ENCODE measurements around the gene HEXD. TPM values are rescaled to one million over a fixed set of nuclear protein-coding genes. Genes with fewer than 3 reads are reported as not detected.
A peak's percentile ranks its signal among the peaks of the same experiment; 100 is the strongest.
"Not testable (repeated sequence)": the region's sequence is repeated elsewhere in the genome, so short reads cannot be mapped to it uniquely, and the experiment has no call there.

The HEXD gene
- total and polyA plus RNA-seq, 10 of the 15 experiments (the other 5 are each of a cell fraction or from before 2014, with no cell fraction given) = 1.6 to 24.2 (median 7.0) TPM

DNA sequence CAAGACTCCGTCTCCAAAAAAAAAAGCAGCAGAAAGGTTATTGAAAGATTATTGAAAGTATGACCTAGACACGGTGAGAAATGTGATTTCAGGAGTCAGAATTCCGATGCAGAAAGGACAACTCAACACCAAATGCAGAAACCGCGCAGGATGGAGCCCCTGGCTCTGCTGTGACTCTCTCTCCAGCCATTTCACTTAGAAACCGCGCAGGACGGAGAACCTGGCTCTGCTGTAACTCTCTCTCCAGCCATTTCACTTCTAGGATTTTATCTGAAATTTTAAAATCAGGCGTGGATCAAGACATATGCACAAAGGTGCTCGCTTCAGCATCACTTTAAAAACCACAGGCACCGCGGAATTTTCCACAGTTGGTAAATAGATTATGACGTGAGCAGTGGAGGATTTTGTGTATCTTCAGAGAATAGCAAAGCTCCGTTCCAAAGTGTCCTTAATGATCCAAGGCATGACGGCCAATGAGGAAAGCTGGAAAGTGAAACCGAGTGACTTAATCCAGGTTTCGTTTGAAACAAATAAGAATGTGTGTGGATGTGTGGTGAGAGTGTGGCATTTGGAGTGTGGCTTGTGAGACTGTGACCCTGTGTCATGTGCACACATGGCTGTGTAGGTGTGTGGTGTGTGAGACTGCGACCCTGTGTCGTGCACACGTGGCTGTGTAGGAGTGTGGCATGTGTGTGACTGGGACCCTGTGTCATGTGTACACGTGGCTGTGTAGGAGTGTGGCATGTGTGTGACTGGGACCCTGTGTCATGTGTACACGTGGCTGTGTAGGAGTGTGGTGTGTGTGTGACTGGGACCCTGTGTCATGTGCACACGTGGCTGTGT lies 37.1 kb upstream of the HEXD start (continued):
- TF ChIP-seq CBFB (IDR thresholded peaks at IDR 0.05; ENCODE audit: low read depth) (no peak), SMAD5 (IDR thresholded peaks at IDR 0.05; ENCODE audit: low read depth) (no peak), SUPT20H (IDR thresholded peaks at IDR 0.05; ENCODE audit: borderline replicate concordance, control insufficient read depth, low read depth, low read length) (no peak)
- TF ChIP-seq, protein P1, sequence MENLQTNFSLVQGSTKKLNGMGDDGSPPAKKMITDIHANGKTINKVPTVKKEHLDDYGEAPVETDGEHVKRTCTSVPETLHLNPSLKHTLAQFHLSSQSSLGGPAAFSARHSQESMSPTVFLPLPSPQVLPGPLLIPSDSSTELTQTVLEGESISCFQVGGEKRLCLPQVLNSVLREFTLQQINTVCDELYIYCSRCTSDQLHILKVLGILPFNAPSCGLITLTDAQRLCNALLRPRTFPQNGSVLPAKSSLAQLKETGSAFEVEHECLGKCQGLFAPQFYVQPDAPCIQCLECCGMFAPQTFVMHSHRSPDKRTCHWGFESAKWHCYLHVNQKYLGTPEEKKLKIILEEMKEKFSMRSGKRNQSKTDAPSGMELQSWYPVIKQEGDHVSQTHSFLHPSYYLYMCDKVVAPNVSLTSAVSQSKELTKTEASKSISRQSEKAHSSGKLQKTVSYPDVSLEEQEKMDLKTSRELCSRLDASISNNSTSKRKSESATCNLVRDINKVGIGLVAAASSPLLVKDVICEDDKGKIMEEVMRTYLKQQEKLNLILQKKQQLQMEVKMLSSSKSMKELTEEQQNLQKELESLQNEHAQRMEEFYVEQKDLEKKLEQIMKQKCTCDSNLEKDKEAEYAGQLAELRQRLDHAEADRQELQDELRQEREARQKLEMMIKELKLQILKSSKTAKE (IDR thresholded peaks at IDR 0.05; ENCODE audit: low read depth, poor library complexity, severe bottlenecking) = no peak

- CTCF ChIA-PET; SMC1A ChIA-PET (ENCODE audit: uncharacterized antibody, unreplicated experiment); H3K4me3 ChIP-seq; H3K79me2 ChIP-seq (ENCODE audit: control insufficient read depth, insufficient read depth, low read length); intact Hi-C loops (cut with micrococcal nuclease; ENCODE audit: unreplicated experiment); H3K27me3 ChIP-seq (replicated peaks in 1 of 2; ENCODE audit: control insufficient read depth in 2 of 2, insufficient read depth in 2 of 2, low read length in 1 of 2); H3K9ac ChIP-seq (ENCODE audit: control insufficient read depth, insufficient read depth, low read length); H2AFZ ChIP-seq (ENCODE audit: control insufficient read depth, low read depth, low read length); RAD21 ChIA-PET (ENCODE audit: unreplicated experiment); BruUV-seq (replicated peaks); H4K20me1 ChIP-seq (ENCODE audit: control insufficient read depth, insufficient read depth); H3K27ac ChIP-seq (ENCODE audit: control insufficient read depth, insufficient read depth); H3K9me3 ChIP-seq (replicated peaks; ENCODE audit: control insufficient read depth, insufficient read depth, low read length); FAIRE-seq; DNase-seq (ENCODE audit: low read depth, low spot score); H3K4me2 ChIP-seq (ENCODE audit: control insufficient read depth, insufficient read depth); H3K4me1 ChIP-seq (ENCODE audit: control insufficient read depth, insufficient read depth, low read length); H3K36me3 ChIP-seq (ENCODE audit: control insufficient read depth in 2 of 2, insufficient read depth in 2 of 2, low read length in 1 of 2); POLR2A ChIA-PET; ATAC-seq; in situ Hi-C loops (cut with MboI): not testable (repeated sequence)
- WGBS (ENCODE audit: insufficient coverage, insufficient replicate concordance, low lambda C conversion rate, missing lambda C conversion rate) = 59% methylated on average over 10 of the region's 10 CpGs
- peak in 1 of 2 experiments; percentile 54; a peak in 1 of 4 replicates for TF ChIP-seq BHLHE40 (IDR thresholded peaks at IDR 0.05; ENCODE audit: borderline replicate concordance in 1 of 2, low read depth in 2 of 2, low read length in 1 of 2)
These were observed 36.5 kb upstream of the HEXD start for GRCh38 chr17:82381703-82382009.

DNA sequence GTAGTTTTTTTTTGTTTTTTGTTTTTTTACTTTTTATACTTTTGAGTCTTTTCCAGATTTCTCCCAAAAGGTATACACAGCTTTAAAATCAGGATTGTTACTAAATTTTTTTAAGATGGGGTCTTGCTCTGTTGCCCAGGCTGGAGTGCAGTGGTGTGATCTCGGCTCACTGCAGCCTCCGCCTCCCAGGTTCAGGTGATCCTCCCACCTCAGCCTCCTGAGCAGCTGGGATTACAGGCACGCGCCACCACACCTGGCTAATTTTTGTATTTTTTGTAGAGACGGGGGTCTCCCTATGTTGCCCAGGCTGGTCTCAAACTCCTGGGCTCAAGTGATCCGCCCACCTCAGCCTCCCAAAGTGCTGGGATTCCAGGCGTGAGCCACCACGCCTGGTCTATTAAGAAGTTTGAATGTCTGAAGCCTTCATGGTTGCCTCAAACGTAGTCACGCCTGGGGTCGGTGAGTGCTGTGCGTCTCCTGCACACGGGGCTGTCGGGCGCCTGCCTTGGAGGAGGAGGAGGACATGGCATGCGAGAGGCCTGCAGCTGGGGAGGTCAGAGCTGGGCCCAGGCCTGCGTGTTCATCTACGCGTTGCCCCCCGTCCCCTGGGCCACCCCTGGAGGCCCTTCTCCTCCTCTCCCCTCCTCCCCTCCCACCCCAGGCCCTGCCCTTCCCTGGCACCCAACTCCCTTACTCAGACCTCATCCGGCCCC lies 35.8 kb upstream of the HEXD start:
- H4K20me1 ChIP-seq (ENCODE audit: control insufficient read depth, insufficient read depth); H3K4me2 ChIP-seq (ENCODE audit: control insufficient read depth, insufficient read depth); BruUV-seq (replicated peaks); SMC1A ChIA-PET (ENCODE audit: uncharacterized antibody, unreplicated experiment); H3K36me3 ChIP-seq (ENCODE audit: control insufficient read depth in 2 of 2, insufficient read depth in 2 of 2, low read length in 1 of 2); FAIRE-seq; ATAC-seq; H3K4me1 ChIP-seq (ENCODE audit: control insufficient read depth, insufficient read depth, low read length); RAD21 ChIA-PET (ENCODE audit: unreplicated experiment); H3K4me3 ChIP-seq; H2AFZ ChIP-seq (ENCODE audit: control insufficient read depth, low read depth, low read length); H3K79me2 ChIP-seq (ENCODE audit: control insufficient read depth, insufficient read depth, low read length); H3K9ac ChIP-seq (ENCODE audit: control insufficient read depth, insufficient read depth, low read length); H3K27ac ChIP-seq (ENCODE audit: control insufficient read depth, insufficient read depth); DNase-seq (ENCODE audit: low read depth, low spot score); CTCF ChIA-PET; H3K9me3 ChIP-seq (replicated peaks; ENCODE audit: control insufficient read depth, insufficient read depth, low read length); in situ Hi-C loops (cut with MboI); H3K27me3 ChIP-seq (replicated peaks in 1 of 2; ENCODE audit: control insufficient read depth in 2 of 2, insufficient read depth in 2 of 2, low read length in 1 of 2); intact Hi-C loops (cut with micrococcal nuclease; ENCODE audit: unreplicated experiment): not testable (repeated sequence)
- POLR2A ChIA-PET = interaction anchor here (0.6 kb wide), 1 partner anchor 14 kb away, joined by 3 read pairs; no protein-coding TSS in a partner anchor
- 79% methylated on average over 20 of the region's 21 CpGs for WGBS (ENCODE audit: insufficient coverage, insufficient replicate concordance, low lambda C conversion rate, missing lambda C conversion rate)

Data from GM12878 (cell line).